Vein endothelial cell (primary cell): Measurements from ENCODE around the gene SUSD1. TPM values are rescaled to one million over a fixed set of nuclear protein-coding genes. Genes with fewer than 3 reads are reported as not detected.

Experiments used
- small RNA-seq: library from RNA; depleted of rRNA; stranded (forward); fragments of <200 nt; gene quantifications from one replicate; pipeline ENCODE3, GENCODE V24; 2012
- total RNA-seq: library from RNA; depleted of rRNA; stranded (reverse); fragments of >200 nt; gene quantifications from 2 replicates; pipeline ENCODE4 v1.2.3, GENCODE V29; 2012

The SUSD1 gene
- 38.0 and 47.0 TPM in 2 replicates for total RNA-seq

GRCh38 chr9:112174965-112175795 lies at the start of gene SUSD1:
TSS of gene SUSD1 (minus strand) at chr9:112175297. CDS start at chr9:112175235, 62 bp downstream.

Small RNAs within 50 kb of the gene (small RNA-seq; reads per million reads assigned to genes)
- gene RF00019: not detected
- not detected for gene RNU6-710P
- 0.45 reads per million, percentile 26 among the genes with 10 or more reads in this experiment for gene RNU6-855P

Other genes starting within 250 kb of the SUSD1 start
- 62.7 and 79.8 TPM in 2 replicates for gene PTBP3, start 158.3 kb upstream of the SUSD1 start, total RNA-seq
- gene HSDL2, start 204.8 kb upstream of the SUSD1 start, total RNA-seq: 24.6 and 32.0 TPM in 2 replicates